GM04504 (cell line): ENCODE data around the gene CACNG3.
A peak's percentile ranks its signal among the peaks of the same experiment; 100 is the strongest.
"Not testable (repeated sequence)": the region's sequence is repeated elsewhere in the genome, so short reads cannot be mapped to it uniquely, and the experiment has no call there.

Source experiments
- DNase-seq: peaks from one replicate; pipeline ENCODE4 v3.0.0-alpha.2; 2012; ENCODE audit warnings: low read depth

Gene CACNG3

DNA sequence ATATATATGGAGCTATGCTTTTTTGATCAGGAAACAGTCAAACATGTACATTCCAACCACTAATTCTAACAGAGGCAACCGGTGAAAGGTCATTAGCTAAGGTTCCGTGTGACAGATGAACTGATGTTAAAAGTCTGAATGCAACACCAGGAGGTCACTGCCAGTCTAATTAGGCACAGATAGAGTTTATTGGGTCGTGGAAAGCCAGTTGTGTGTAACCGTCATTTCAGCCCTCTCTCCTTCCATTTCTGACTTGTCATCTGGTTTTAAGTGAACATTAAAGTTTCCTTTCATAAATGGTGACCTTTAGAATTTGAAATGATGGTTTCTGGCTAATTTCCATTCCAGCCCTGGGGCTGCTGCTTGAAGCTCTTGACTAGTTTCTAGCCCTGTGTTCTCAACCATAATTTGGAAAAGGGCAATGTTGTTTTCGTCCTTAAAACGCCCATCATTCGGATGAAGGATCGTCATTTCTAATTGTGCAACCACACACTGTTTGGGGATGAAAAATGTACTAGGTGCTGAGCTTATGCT, 23.9 kb downstream of the CACNG3 start:
- DNase-seq = no peak

- DNase-seq = no peak
These were observed 25.3 kb downstream of the CACNG3 start for GRCh38 chr16:24281466-24281865.

DNA sequence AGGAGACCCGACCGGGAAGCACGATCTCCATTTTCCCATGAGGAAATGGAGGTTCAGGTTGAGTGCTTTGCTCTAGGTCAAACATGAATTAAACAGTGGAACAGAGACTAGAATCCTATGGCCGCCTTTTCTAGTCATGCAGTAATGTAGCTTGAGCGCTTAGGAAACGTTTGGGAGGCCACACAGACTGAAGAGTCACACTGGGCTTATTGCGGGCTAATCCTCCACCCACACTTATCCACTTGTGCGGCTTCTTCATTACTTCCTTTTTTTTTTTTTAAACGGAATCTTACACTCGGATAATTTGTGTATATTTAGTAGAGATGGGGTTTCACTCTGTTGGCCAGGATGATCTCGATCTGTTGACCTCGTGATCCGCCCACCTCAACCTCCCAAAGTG, 26.0 kb downstream of the CACNG3 start:
- no peak for DNase-seq

- DNase-seq = no peak
These were observed 30.7 kb downstream of the CACNG3 start for GRCh38 chr16:24286741-24287405.

- DNase-seq = no peak
These were observed 32.4 kb downstream of the CACNG3 start for GRCh38 chr16:24288516-24288915.

GRCh38 chr16:24289166-24289700, 33.1 kb downstream of the CACNG3 start:
- no peak for DNase-seq

DNA sequence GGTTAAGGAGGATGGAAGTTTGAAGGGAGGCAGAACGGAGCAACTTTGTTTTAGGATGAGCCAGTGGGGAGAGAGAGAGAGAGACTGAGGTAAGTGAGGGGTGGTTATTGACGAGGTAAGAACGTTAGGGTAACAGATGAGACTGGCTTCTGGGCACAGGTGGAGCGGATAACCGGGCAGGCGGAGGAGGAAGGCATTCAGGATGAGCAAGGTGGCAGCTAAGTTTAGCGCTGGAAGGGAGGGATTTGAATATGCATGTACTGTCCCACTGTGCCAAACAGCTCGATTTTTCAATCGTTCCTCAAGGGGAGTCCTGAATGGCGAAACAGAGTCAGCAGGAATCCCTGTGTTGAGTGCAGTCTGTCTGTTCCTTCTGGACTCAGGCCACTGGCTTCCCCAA, 35.8 kb downstream of the CACNG3 start:
- DNase-seq = no peak

- no peak for DNase-seq
These were observed 38.0 kb downstream of the CACNG3 start for GRCh38 chr16:24294131-24294530.

GRCh38 chr16:24297375-24297774, 41.2 kb downstream of the CACNG3 start:
- DNase-seq = no peak

- no peak for DNase-seq
These were observed 42.5 kb downstream of the CACNG3 start for GRCh38 chr16:24298548-24299167.

GRCh38 chr16:24300750-24301149, 44.6 kb downstream of the CACNG3 start:
- DNase-seq = not testable (repeated sequence)

DNA sequence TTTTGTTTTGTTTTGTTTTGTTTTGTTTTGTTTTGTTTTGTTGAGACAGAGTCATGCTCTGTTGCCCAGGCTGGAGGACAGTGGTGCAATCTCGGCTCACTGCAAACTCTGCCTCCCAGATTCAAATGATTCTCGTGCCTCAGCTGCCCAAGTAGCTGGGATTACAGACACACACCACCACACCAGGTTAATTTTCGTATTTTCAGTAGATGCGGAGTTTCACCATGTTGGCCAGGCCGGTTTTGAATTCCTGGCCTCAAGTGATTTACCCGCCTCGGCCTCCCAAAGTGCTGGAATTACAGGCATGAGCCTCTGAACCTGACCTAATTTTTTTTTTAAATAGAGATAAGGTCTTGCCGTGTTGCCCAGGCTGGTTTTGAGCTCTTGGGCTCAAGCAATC, 46.5 kb downstream of the CACNG3 start:
- no peak for DNase-seq

GRCh38 chr16:24308200-24308599, 52.1 kb downstream of the CACNG3 start:
- DNase-seq = no peak

DNA sequence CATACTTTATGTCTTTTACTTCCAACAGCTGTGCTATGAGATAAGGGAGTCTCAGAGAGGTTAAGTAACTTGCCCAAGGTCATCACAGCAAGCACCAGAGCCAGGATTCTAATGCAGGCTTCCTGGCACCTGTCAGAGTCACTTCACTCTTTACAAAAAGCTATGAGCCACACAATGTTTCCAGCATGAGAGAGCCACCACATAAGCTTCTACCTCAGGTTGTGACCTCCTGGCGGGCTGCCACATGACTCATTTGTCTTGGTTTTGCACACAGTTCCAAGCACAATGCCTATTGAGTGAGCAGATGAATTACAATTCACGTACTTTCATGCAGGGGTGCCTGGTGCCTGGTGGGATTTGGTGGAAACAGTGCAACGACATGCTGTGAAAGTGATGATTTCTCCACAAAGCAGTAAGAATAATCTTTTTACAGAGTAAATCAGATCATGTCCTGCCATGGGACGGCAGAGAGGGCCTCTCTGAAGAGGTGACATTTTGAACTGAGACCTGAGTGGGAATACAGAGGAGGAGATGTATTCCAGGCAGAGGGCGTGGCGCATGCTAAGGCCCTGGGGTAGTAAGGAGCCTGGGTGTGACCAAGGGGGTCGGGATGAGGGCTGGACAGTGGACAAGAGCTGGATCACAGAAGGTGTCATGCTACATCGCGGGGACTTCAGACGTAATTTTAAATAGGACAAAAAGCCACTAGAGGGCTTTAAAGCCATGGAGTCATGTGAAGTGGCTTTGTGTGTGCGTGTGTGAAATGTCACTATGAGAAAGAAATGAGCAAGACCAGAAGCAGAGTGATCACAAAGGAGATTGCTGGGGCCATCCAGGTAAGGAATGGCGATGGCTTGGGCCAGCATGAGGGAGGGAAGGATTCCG, 53.4 kb downstream of the CACNG3 start:
- DNase-seq = peak; percentile 2

- no peak for DNase-seq
These were observed 59.2 kb downstream of the CACNG3 start for GRCh38 chr16:24315343-24315742.

DNA sequence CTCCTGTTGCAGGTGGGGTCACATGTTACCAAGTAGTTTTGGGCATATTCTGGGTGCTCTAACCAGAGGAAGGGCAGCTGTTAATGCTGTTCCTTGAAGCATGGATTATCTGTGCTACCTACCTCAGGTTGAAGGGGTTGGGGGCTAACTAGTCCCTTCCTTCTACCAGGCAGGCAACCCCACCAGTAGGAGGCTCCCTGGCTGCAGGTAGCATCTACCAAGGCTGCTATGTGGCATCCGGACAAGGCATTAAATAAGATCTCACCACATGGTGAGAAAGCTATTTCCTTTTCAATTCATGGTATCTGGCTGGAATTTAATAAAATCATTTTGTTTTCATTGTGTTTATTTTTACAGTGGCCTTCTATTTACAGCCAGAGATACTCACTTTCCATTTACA, 62.5 kb downstream of the CACNG3 start:
- DNase-seq = no peak

DNA sequence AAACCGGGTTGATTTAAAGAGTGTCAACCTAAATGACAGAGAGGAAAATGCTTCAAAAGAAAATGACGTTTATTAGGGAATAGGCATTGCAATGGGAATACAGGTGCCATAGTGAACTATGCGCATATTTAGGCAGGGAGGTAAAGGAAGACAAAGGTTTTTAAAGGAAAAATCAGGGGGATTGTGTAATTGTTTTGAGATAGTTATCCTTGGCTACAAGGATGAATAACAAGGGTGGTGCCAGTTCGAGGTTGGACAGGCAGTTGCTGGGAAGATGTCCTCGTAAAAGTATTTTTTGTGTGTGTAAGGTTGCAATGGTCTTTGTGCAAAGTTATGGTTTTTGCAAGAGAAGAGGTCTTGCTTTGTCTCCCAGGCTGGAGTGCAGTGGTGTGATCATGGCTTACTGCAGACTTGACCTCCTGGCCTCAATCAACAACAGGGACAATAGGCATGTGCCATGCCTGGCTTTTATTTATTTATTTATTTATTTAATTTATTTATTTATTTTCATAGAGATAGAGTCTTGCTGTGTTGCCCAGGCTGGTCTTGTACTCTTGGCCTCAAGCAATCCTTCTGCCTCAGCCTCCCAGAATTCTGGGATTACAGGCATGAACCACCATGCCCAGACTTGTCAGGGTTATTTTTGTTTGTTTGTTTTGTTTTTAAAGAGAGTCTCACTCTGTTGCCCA, 63.1 kb downstream of the CACNG3 start:
- DNase-seq = no peak

GRCh38 chr16:24322106-24322505, 66.0 kb downstream of the CACNG3 start:
- no peak for DNase-seq

DNA sequence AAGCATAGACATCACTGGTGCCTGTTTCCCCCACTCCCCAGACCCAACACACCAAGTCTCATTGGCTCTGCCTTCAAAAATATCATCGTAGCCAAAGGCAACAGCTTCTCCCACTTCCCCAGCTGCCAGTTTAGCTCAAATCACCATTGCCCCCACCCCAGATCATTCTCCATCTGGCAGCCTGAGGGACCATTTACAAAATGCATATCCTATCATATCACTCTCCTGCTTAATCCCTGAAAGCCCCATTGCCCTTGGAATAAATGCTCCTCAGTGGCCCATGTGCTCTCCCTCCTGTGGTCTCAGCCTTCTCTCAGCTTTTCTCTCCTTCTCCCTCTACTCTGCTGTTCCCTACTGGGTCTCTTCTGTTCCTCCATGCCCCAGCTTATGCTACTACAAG, 68.3 kb downstream of the CACNG3 start:
- DNase-seq = no peak

DNA sequence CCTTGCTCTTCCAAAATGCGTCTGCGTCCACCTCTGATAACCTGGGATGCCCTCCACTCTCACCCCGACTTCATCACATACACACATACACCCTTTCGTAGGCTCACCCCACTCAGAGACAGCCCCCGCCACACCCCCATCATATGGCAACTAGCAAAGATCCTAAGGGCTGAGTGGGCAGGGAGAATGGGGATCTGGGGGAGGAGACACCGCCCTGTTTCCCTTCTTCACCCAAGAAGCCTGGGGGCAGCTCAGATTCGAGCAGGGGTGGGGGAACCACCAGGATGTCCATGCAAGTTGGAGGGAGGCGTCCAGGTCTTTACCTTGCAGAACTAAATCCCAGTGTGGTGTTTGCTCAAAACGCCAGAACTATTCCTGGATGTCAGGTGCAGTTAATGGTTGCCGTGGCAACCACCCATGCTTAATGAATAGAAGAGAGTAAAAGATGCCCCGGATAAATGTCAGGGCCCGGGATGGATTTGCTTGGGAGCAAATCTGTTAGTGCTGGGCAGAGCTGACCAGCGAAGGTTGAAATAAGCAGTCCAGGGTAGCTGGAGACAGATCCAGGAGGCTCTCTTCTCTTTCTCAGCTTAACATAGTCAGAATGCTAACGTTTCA, 72.8 kb downstream of the CACNG3 start:
- DNase-seq = no peak

DNA sequence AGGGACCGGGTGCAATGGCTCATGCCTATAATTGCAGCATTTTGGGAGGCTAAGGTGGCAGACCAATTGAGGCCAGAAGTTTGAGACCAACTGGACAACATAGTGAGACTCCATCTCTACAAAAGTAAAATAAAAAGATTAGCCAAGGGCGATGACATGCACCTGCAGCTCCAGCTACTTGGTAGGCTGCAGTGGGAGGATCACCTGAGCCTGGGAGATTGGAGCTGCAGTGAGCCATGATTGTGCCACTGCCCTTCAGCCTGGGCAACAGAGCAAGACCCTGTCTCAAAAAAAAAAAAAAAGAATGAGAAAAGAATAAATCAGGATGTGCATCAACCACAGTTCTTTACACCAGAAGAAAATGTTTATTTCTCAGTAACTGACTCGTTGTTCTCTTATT, 76.0 kb downstream of the CACNG3 start:
- DNase-seq = no peak
